ENCODE measurements around the gene EFNB3.

The EFNB3 gene

GRCh38 chr17:7687072-7687907 lies 17.7 kb upstream of the EFNB3 start, which contains the start of gene TP53:
TP53 (minus strand) TSS chr17:7687490; CDS start chr17:7676594, 10,896 bp downstream.
- no peaks in the 10 kb centered on the region for H3K9me3 ChIP-seq (ENCODE audit: control insufficient read depth, insufficient read depth, low read length)
- peaks cover 77% of the 10 kb centered on the region for H3K79me2 ChIP-seq (ENCODE audit: control insufficient read depth, low read length)
- H3K27ac ChIP-seq (ENCODE audit: low read depth, low read length): peak within 1 kb of the TSS; percentile 79
- no peaks in the 10 kb centered on the region for H3K9me2 ChIP-seq (replicated peaks; ENCODE audit: control insufficient read depth, low read length)
- H3F3A ChIP-seq (ENCODE audit: control insufficient read depth, insufficient read depth): peaks cover 15% of the 10 kb centered on the region
- peaks cover 23% of the 10 kb centered on the region for H3K4me1 ChIP-seq (ENCODE audit: control insufficient read depth, low read length)
- peak within 1 kb of the TSS; percentile 96 for H3K4me3 ChIP-seq (ENCODE audit: low read length)
- no peaks in the 10 kb centered on the region for H3K27me3 ChIP-seq (ENCODE audit: control insufficient read depth, low read length)
- H3K36me3 ChIP-seq (ENCODE audit: control insufficient read depth, low read length): peaks cover 53% of the 10 kb centered on the region
- H4K20me1 ChIP-seq (ENCODE audit: control insufficient read depth, insufficient read depth, low read depth, low read length): peaks cover 30% of the 10 kb centered on the region
- TF ChIP-seq, protein P1, sequence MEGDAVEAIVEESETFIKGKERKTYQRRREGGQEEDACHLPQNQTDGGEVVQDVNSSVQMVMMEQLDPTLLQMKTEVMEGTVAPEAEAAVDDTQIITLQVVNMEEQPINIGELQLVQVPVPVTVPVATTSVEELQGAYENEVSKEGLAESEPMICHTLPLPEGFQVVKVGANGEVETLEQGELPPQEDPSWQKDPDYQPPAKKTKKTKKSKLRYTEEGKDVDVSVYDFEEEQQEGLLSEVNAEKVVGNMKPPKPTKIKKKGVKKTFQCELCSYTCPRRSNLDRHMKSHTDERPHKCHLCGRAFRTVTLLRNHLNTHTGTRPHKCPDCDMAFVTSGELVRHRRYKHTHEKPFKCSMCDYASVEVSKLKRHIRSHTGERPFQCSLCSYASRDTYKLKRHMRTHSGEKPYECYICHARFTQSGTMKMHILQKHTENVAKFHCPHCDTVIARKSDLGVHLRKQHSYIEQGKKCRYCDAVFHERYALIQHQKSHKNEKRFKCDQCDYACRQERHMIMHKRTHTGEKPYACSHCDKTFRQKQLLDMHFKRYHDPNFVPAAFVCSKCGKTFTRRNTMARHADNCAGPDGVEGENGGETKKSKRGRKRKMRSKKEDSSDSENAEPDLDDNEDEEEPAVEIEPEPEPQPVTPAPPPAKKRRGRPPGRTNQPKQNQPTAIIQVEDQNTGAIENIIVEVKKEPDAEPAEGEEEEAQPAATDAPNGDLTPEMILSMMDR (IDR thresholded peaks at IDR 0.05; ENCODE audit: low read depth, low read length, poor library complexity, severe bottlenecking): no peak
- no peak for TF ChIP-seq EZH2phosphoT487 (IDR thresholded peaks at IDR 0.05; ENCODE audit: borderline replicate concordance, low read length)
- peak within 1 kb of the TSS; percentile 82 for H3K4me2 ChIP-seq (ENCODE audit: low read length)

GRCh38 chr17:7687908-7688807 lies 16.8 kb upstream of the EFNB3 start, which contains the start of gene WRAP53:
WRAP53 (plus strand) TSS chr17:7688477; CDS start chr17:7688649, 172 bp downstream.
- H3K4me3 ChIP-seq (ENCODE audit: low read length): peak within 1 kb of the TSS; percentile 96
- H3K36me3 ChIP-seq (ENCODE audit: control insufficient read depth, low read length): peaks cover 50% of the 10 kb centered on the region
- no peaks in the 10 kb centered on the region for H3K9me2 ChIP-seq (replicated peaks; ENCODE audit: control insufficient read depth, low read length)

DNA sequence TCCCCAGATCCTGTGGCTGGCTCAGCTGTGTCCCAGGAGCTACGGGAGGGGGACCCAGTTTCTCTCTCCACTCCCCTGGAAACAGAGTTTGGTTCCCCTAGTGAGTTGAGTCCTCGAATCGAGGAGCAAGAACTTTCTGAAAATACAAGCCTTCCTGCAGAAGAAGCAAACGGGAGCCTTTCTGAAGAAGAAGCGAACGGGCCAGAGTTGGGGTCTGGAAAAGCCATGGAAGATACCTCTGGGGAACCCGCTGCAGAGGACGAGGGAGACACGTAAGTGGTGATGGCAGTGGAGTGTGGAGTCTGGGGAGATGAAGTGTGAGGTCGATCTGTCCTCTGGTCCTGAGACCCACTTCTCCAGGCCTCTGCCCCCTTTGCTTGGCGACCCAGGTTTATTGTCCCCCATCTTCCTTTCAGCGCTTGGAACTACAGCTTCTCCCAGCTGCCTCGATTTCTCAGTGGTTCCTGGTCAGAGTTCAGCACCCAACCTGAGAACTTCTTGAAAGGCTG lies 16.1 kb upstream of the EFNB3 start:
- peak overlapping the region; percentile 75 for H3K4me2 ChIP-seq (ENCODE audit: low read length)
- no peaks in the 10 kb centered on the region for H3K9me3 ChIP-seq (ENCODE audit: control insufficient read depth, insufficient read depth, low read length)
- no peaks in the 10 kb centered on the region for H3K9me2 ChIP-seq (replicated peaks; ENCODE audit: control insufficient read depth, low read length)
- H3K27me3 ChIP-seq (ENCODE audit: control insufficient read depth, low read length): no peaks in the 10 kb centered on the region
- H3K27ac ChIP-seq (ENCODE audit: low read depth, low read length): peak overlapping the region; percentile 26; the same call in 1 of the 2 replicates
- H3K4me3 ChIP-seq (ENCODE audit: low read length): peak overlapping the region; percentile 96
- H4K20me1 ChIP-seq (ENCODE audit: control insufficient read depth, insufficient read depth, low read depth, low read length): peaks cover 20% of the 10 kb centered on the region
- H3K36me3 ChIP-seq (ENCODE audit: control insufficient read depth, low read length): peaks cover 45% of the 10 kb centered on the region
- TF ChIP-seq EZH2phosphoT487 (IDR thresholded peaks at IDR 0.05; ENCODE audit: borderline replicate concordance, low read length): no peak
- TF ChIP-seq, protein P1 (IDR thresholded peaks at IDR 0.05; ENCODE audit: low read depth, low read length, poor library complexity, severe bottlenecking): no peak
- peaks cover 23% of the 10 kb centered on the region for H3K4me1 ChIP-seq (ENCODE audit: control insufficient read depth, low read length)
- peaks cover 61% of the 10 kb centered on the region for H3K79me2 ChIP-seq (ENCODE audit: control insufficient read depth, low read length)
- H3F3A ChIP-seq (ENCODE audit: control insufficient read depth, insufficient read depth): peaks cover 15% of the 10 kb centered on the region

More at GRCh38 chr17:7687908-7688807, 16.8 kb upstream of the EFNB3 start, which contains the start of gene WRAP53:
- Histone ChIP-seq H3K27ac (ENCODE audit: low read depth, low read length) (peak within 1 kb of the TSS; percentile 79), H3K79me2 (ENCODE audit: control insufficient read depth, low read length) (peaks cover 68% of the 10 kb centered on the region), H3K27me3 (ENCODE audit: control insufficient read depth, low read length) (no peaks in the 10 kb centered on the region), H4K20me1 (ENCODE audit: control insufficient read depth, insufficient read depth, low read depth, low read length) (peaks cover 26% of the 10 kb centered on the region), H3K4me1 (ENCODE audit: control insufficient read depth, low read length) (peaks cover 23% of the 10 kb centered on the region), H3F3A (ENCODE audit: control insufficient read depth, insufficient read depth) (peaks cover 15% of the 10 kb centered on the region), H3K4me2 (ENCODE audit: low read length) (peak within 1 kb of the TSS; percentile 82), H3K9me3 (ENCODE audit: control insufficient read depth, insufficient read depth, low read length) (no peaks in the 10 kb centered on the region)
- TF ChIP-seq, protein P1 (IDR thresholded peaks at IDR 0.05; ENCODE audit: low read depth, low read length, poor library complexity, severe bottlenecking): peak; percentile 99
- no peak for TF ChIP-seq EZH2phosphoT487 (IDR thresholded peaks at IDR 0.05; ENCODE audit: borderline replicate concordance, low read length)

Measured in DOHH2 (cell line).